Liver (tissue), 9 donors: ENCODE data around the gene SGMS1. TPM values are rescaled to one million over a fixed set of nuclear protein-coding genes. Genes with fewer than 3 reads are reported as not detected.

Experiments
- DNase-seq: peaks from one replicate; pipeline ENCODE4 v3.0.0-alpha.2; 2017; ENCODE audit warnings: low spot score
- H3K27ac ChIP-seq, 2 donors: one replicate each; pipeline ENCODE4 v1.7.0; 2013; ENCODE audit warnings: inconsistent platforms in 2 of 2, low read length in 2 of 2, control low read depth in 1 of 2, low read depth in 1 of 2, mild to moderate bottlenecking in 1 of 2
- H3K27me3 ChIP-seq, 4 donors: one replicate each; pipeline versions ENCODE4 v1.6.1 to v1.7.0; 2013; ENCODE audit warnings: low read length in 3 of 4, inconsistent platforms in 1 of 4, mild to moderate bottlenecking in 1 of 4, moderate library complexity in 1 of 4; ENCODE audit not compliant: control insufficient read depth in 4 of 4, insufficient read depth in 4 of 4
- H3K36me3 ChIP-seq, 4 donors: one replicate each; pipeline versions ENCODE4 v1.6.1 to v1.7.0; 2013; ENCODE audit warnings: low read length in 3 of 4, mild to moderate bottlenecking in 3 of 4, low read depth in 1 of 4, moderate library complexity in 1 of 4; ENCODE audit not compliant: control insufficient read depth in 4 of 4, insufficient read depth in 3 of 4
- H3K4me1 ChIP-seq, 4 donors: one replicate each; pipeline versions ENCODE4 v1.6.1 to v1.7.0; 2013; ENCODE audit warnings: low read length in 3 of 4, mild to moderate bottlenecking in 3 of 4, moderate library complexity in 1 of 4; ENCODE audit not compliant: control insufficient read depth in 4 of 4, insufficient read depth in 4 of 4
- H3K4me3 ChIP-seq, 3 donors: one replicate each; pipeline versions ENCODE4 v1.6.1 to v1.7.0; 2013; ENCODE audit warnings: low read length in 3 of 3, control low read depth in 1 of 3, low read depth in 1 of 3, mild to moderate bottlenecking in 1 of 3
- H3K9ac ChIP-seq, 2 donors: one replicate each; pipeline ENCODE4 v1.7.0; 2013; ENCODE audit warnings: low read length in 2 of 2, mild to moderate bottlenecking in 2 of 2, moderate library complexity in 2 of 2, control low read depth in 1 of 2, low read depth in 1 of 2
- H3K9me3 ChIP-seq, 4 donors: one replicate each; pipeline versions ENCODE4 v1.6.1 to v1.7.0; 2013; ENCODE audit warnings: low read length in 3 of 4; ENCODE audit not compliant: control insufficient read depth in 4 of 4
- EGR1 ChIP-seq, 2 donors: IDR thresholded peaks; 2 replicates each; pipeline ENCODE4 v1.6.1; 2016 to 2018; ENCODE audit warnings: antibody characterized with exemption in 2 of 2, low read depth in 2 of 2
- FOXA1 ChIP-seq: IDR thresholded peaks from 2 replicates; pipeline ENCODE4 v1.6.1; 2016; ENCODE audit warnings: antibody characterized with exemption
- FOXA2 ChIP-seq: IDR thresholded peaks from 2 replicates; pipeline ENCODE4 v1.6.1; 2016; ENCODE audit warnings: antibody characterized with exemption
- GABPA ChIP-seq, 2 donors: IDR thresholded peaks in 1 of 2; conservative IDR thresholded peaks in 1 of 2; 2 replicates each; pipeline ENCODE4 v1.6.1; 2016; ENCODE audit warnings: antibody characterized with exemption in 2 of 2, mild to moderate bottlenecking in 1 of 2, moderate library complexity in 1 of 2
- HNF4G ChIP-seq: IDR thresholded peaks from 2 replicates; pipeline ENCODE4 v1.6.1; 2016; ENCODE audit warnings: antibody characterized with exemption
- JUND ChIP-seq, 2 donors: IDR thresholded peaks; 2 replicates each; pipeline ENCODE4 v1.6.1; 2016; ENCODE audit warnings: antibody characterized with exemption in 2 of 2
- NR2F2 ChIP-seq: IDR thresholded peaks from 2 replicates; pipeline ENCODE4 v1.6.1; 2016; ENCODE audit warnings: antibody characterized with exemption
- RAD21 ChIP-seq, 2 donors: IDR thresholded peaks; 2 replicates each; pipeline ENCODE4 v1.6.1; 2016; ENCODE audit warnings: antibody characterized with exemption in 2 of 2, mild to moderate bottlenecking in 2 of 2
- RXRA ChIP-seq, 2 donors: IDR thresholded peaks; 2 replicates each; pipeline ENCODE4 v1.6.1; 2017 to 2018; ENCODE audit warnings: antibody characterized with exemption in 2 of 2, mild to moderate bottlenecking in 1 of 2
- SP1 ChIP-seq: IDR thresholded peaks from 2 replicates; pipeline ENCODE4 v1.6.1; 2018; ENCODE audit warnings: antibody characterized with exemption, mild to moderate bottlenecking
- TAF1 ChIP-seq: conservative IDR thresholded peaks from 2 replicates; pipeline ENCODE4 v1.6.1; 2016; ENCODE audit warnings: antibody characterized with exemption, mild to moderate bottlenecking
- YY1 ChIP-seq: IDR thresholded peaks from 2 replicates; pipeline ENCODE4 v1.6.1; 2016; ENCODE audit warnings: antibody characterized with exemption, mild to moderate bottlenecking
- WGBS: extraction: QIAGEN DNeasy Blood & Tissue Kit; methylation state at CpG from one replicate; pipeline ENCODE4 v1.1.7; 2013; 5-methylcytosine and 5-hydroxymethylcytosine counted together
- polyA plus RNA-seq, 2 donors: library from polyadenylated mRNA; stranded (reverse) in 1 of 2; unstranded in 1 of 2; fragments of 200-250 nt in 1 of 2; fragments of >200 nt in 1 of 2; fragmentation: Nextera tagmentation in 1 of 2; extraction: Ambion mirVana in 1 of 2; gene quantifications; one replicate each; pipeline versions ENCODE4 v1.2.1 to v1.2.3, GENCODE V29; 2013 to 2015
- total RNA-seq, 2 donors: library from RNA; depleted of rRNA; stranded (reverse); fragments of >200 nt; gene quantifications; one replicate each; pipeline ENCODE4 v1.2.3, GENCODE V29; 2014
- TF ChIP-seq, protein P1 (sequence below): IDR thresholded peaks from 2 replicates; pipeline ENCODE4 v1.6.1; 2016; ENCODE audit warnings: antibody characterized with exemption
- TF ChIP-seq, protein P2 (sequence below): IDR thresholded peaks from 2 replicates; pipeline ENCODE4 v1.6.1; 2016; ENCODE audit warnings: antibody characterized with exemption
- TF ChIP-seq, protein P3 (sequence below): fragments of 150-350 bp; IDR thresholded peaks from 2 replicates; pipeline ENCODE4 v1.5.1; 2017; ENCODE audit warnings: improper control_type of control experiment, low read depth, low read length; ENCODE audit not compliant: missing input control
- TF ChIP-seq, protein P4 (sequence below): IDR thresholded peaks from 2 replicates; pipeline ENCODE4 v1.6.1; 2016; ENCODE audit warnings: antibody characterized with exemption, mild to moderate bottlenecking
- donor health status: healthy.
- donor health status: healthy.
- donor health status: healthy.
- donor health status: healthy.
- donor health status: healthy.

SGMS1 gene
- total and polyA plus RNA-seq, 4 donors: 6.8 to 98.2 (median 21.1) TPM

DNA sequence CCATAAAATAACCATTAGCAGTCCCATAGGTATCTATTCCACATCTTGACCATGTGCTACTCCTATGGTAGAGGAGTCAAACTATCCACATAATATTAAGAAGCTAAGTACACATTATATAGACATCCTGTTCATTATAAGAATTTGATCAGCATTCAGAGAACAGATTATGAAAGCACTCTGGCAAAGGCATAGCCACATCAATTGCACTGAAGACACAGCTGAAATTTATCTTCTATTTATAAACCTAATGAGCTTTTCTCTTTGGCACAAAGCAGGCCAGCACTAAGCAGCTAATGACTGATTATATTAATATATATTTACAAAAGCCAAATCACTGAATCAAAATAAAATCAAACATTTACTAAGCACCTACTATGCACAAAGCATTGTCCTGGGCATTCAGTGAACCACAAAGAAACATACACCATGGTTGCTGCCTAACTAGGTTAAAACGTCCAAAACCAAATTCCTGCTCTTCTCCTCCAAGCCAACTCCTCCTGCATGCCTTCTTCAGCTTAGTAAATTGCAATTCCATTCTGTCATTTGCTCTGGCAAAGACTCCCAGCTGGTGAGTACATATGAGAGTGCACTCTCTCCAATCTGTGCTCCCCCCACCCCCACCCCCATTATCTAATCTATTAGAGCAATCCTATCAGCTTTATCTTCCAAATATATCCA lies 249.8 kb downstream of the SGMS1 start:
- Histone ChIP-seq H3K9me3 (no peaks in the 10 kb centered on the region), H3K9ac (no peak overlapping the region), H3K27me3 (no peaks in the 10 kb centered on the region), H3K4me3 (no peak overlapping the region), H3K36me3 (peaks cover 0 to 2% (median under 1%) of the 10 kb centered on the region in 4 donors), H3K27ac (no peak overlapping the region), H3K4me1 (peaks cover 0 to 12% (median 2%) of the 10 kb centered on the region in 4 donors)
- 28% methylated on average over 1 of the region's 1 CpG for WGBS
- TF ChIP-seq SP1 (no peak), RAD21 (IDR thresholded peaks at IDR 0.05) (no peak), TAF1 (no peak)
- no peak for DNase-seq

DNA sequence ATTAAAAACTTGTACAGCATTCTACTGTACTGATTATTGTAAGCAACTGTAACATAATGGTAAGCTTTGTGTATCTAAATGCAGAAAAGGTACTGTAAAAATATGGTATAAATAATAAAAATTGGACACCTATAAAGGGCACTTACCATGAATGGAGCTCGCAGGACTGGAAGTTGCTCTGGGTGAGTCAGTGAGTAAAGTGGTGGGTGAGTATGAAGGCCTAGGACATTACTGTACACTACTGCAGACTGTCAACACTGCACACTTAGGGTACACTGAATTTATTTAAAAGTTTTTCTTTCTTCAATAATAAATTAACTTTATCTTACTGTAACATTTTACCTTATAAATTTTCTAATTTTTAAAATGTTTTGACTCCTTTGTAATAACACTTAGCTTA lies 253.8 kb downstream of the SGMS1 start:
- Histone ChIP-seq H3K9me3 (no peaks in the 10 kb centered on the region), H3K27me3 (no peaks in the 10 kb centered on the region), H3K36me3 (peaks cover 0 to 1% (median 0%) of the 10 kb centered on the region in 4 donors), H3K4me3 (no peak overlapping the region), H3K4me1 (peaks cover 0 to 7% (median 2%) of the 10 kb centered on the region in 4 donors), H3K9ac (no peak overlapping the region), H3K27ac (no peak overlapping the region)
- WGBS: 99% methylated on average over 1 of the region's 1 CpG
- TF ChIP-seq FOXA2: no peak
- TF ChIP-seq RAD21 (IDR thresholded peaks at IDR 0.05): no peak
- TF ChIP-seq HNF4G: no peak
- no peak for TF ChIP-seq YY1
- TF ChIP-seq, protein P1, sequence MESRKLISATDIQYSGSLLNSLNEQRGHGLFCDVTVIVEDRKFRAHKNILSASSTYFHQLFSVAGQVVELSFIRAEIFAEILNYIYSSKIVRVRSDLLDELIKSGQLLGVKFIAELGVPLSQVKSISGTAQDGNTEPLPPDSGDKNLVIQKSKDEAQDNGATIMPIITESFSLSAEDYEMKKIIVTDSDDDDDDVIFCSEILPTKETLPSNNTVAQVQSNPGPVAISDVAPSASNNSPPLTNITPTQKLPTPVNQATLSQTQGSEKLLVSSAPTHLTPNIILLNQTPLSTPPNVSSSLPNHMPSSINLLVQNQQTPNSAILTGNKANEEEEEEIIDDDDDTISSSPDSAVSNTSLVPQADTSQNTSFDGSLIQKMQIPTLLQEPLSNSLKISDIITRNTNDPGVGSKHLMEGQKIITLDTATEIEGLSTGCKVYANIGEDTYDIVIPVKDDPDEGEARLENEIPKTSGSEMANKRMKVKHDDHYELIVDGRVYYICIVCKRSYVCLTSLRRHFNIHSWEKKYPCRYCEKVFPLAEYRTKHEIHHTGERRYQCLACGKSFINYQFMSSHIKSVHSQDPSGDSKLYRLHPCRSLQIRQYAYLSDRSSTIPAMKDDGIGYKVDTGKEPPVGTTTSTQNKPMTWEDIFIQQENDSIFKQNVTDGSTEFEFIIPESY: no peak
- no peak for TF ChIP-seq EGR1 (IDR thresholded peaks at IDR 0.05; ENCODE audit: low read depth in 2 of 2)
- TF ChIP-seq RXRA (IDR thresholded peaks at IDR 0.05): no peak
- TF ChIP-seq, protein P2, sequence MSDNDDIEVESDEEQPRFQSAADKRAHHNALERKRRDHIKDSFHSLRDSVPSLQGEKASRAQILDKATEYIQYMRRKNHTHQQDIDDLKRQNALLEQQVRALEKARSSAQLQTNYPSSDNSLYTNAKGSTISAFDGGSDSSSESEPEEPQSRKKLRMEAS: no peak
- TF ChIP-seq, protein P3, sequence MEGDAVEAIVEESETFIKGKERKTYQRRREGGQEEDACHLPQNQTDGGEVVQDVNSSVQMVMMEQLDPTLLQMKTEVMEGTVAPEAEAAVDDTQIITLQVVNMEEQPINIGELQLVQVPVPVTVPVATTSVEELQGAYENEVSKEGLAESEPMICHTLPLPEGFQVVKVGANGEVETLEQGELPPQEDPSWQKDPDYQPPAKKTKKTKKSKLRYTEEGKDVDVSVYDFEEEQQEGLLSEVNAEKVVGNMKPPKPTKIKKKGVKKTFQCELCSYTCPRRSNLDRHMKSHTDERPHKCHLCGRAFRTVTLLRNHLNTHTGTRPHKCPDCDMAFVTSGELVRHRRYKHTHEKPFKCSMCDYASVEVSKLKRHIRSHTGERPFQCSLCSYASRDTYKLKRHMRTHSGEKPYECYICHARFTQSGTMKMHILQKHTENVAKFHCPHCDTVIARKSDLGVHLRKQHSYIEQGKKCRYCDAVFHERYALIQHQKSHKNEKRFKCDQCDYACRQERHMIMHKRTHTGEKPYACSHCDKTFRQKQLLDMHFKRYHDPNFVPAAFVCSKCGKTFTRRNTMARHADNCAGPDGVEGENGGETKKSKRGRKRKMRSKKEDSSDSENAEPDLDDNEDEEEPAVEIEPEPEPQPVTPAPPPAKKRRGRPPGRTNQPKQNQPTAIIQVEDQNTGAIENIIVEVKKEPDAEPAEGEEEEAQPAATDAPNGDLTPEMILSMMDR: no peak
- no peak for TF ChIP-seq NR2F2
- no peak for TF ChIP-seq JUND (IDR thresholded peaks at IDR 0.05)
- TF ChIP-seq SP1: no peak
- TF ChIP-seq, protein P4, sequence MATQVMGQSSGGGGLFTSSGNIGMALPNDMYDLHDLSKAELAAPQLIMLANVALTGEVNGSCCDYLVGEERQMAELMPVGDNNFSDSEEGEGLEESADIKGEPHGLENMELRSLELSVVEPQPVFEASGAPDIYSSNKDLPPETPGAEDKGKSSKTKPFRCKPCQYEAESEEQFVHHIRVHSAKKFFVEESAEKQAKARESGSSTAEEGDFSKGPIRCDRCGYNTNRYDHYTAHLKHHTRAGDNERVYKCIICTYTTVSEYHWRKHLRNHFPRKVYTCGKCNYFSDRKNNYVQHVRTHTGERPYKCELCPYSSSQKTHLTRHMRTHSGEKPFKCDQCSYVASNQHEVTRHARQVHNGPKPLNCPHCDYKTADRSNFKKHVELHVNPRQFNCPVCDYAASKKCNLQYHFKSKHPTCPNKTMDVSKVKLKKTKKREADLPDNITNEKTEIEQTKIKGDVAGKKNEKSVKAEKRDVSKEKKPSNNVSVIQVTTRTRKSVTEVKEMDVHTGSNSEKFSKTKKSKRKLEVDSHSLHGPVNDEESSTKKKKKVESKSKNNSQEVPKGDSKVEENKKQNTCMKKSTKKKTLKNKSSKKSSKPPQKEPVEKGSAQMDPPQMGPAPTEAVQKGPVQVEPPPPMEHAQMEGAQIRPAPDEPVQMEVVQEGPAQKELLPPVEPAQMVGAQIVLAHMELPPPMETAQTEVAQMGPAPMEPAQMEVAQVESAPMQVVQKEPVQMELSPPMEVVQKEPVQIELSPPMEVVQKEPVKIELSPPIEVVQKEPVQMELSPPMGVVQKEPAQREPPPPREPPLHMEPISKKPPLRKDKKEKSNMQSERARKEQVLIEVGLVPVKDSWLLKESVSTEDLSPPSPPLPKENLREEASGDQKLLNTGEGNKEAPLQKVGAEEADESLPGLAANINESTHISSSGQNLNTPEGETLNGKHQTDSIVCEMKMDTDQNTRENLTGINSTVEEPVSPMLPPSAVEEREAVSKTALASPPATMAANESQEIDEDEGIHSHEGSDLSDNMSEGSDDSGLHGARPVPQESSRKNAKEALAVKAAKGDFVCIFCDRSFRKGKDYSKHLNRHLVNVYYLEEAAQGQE: no peak
- TF ChIP-seq TAF1: no peak
- TF ChIP-seq GABPA (IDR thresholded peaks at IDR 0.05 in 1 of 2, conservative IDR thresholded peaks at IDR 0.05 in 1 of 2): no peak
- no peak for TF ChIP-seq FOXA1
- no peak for DNase-seq
